Heart left ventricle (tissue), 13 donors: Measurements from ENCODE around the gene SCFD2.

Source experiments
- CTCF ChIP-seq, 12 donors: fragments of 200-600 bp; sonication (generic) in 4 of 12; IDR thresholded peaks; one replicate each; pipeline versions ENCODE4 v1.5.0 to v1.8.0; 2018 to 2022; ENCODE audit warnings: antibody characterized with exemption in 12 of 12, mild to moderate bottlenecking in 5 of 12
- POLR2A ChIP-seq, 2 donors: fragments of 450-650 bp; IDR thresholded peaks; one replicate each; pipeline ENCODE4 v1.6.1; 2017; ENCODE audit warnings: antibody characterized with exemption in 2 of 2, mild to moderate bottlenecking in 2 of 2, moderate library complexity in 2 of 2
- donor health status: ischemic (EF 13 %, LVEDD 7.1; RV severe dilation, severe dysfunction).
- donor health status: DM: no; HTN: yes; CAD: no.
- donor health status: DM: no; HTN: no; CAD: no.
- donor health status: ischemic (EF 25% LVEDD 6.9; RV normal size, moderate dysfunction).
- donor health status: ischemic (EF 25% LVEDD 5.7; RV mildly dilated, moderate dysfunction).
- donor health status: ischemic (EF 35%, LVEDD 5.7; RV mildly dilated, moderate dysfunction).
- donor health status: nonischemic (EF 11% LVEDD 7.7; RV severe dilation, severe dysfunction).
- donor health status: DM: yes; HTN: yes; CAD: no.
- donor health status: PGD.
- donor health status: ischemic (EF 29% LVEDD 5.4; RV normal size, mild dysfunction).
- donor health status: nonischemic (EF 23%, LVEDD 6.1; RV moderate dilation, normal function).

DNA sequence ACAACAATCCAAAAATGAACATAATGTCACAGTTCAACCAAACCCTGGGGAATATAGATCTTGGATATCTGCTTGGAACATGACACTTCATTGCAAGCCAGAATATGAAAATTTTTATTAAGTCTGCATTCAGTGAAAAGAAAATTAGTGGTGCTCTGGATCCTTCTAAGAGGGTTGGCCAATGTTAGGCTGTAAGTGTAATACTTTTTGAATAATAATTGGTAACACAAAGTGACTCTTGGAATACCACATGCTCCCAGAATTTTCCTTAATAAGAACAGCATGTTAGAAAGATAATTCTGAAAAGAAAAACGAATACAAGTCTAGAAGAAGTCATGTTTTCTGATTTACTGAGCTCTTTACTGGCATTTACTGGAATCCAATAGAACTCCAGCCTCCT is 328.0 kb downstream of the SCFD2 start:
- no peak for TF ChIP-seq POLR2A (IDR thresholded peaks at IDR 0.05)
- TF ChIP-seq CTCF (IDR thresholded peaks at IDR 0.05) = no peak
